Tibial nerve (tissue), 4 donors: Measurements from ENCODE around the gene PLEKHG4B.

ENCODE experiments used
- CTCF ChIP-seq, 5 experiments: fragments of 200-600 bp in 3 of 5; fragments of 450-650 bp in 2 of 5; sonication (generic) in 3 of 5; IDR thresholded peaks; one replicate each; pipeline ENCODE4 v1.5.1; 2016 to 2019; ENCODE audit warnings: antibody characterized with exemption in 5 of 5, mild to moderate bottlenecking in 3 of 5, moderate library complexity in 2 of 5
- EP300 ChIP-seq, 2 donors: sonication (generic); formaldehyde crosslinking; IDR thresholded peaks; one replicate each; pipeline ENCODE4 v1.6.1; 2017; ENCODE audit warnings: antibody characterized with exemption in 2 of 2, mild to moderate bottlenecking in 1 of 2
- POLR2A ChIP-seq, 2 donors: fragments of 450-650 bp; IDR thresholded peaks; one replicate each; pipeline ENCODE4 v1.6.1; 2017; ENCODE audit warnings: antibody characterized with exemption in 2 of 2, mild to moderate bottlenecking in 2 of 2, moderate library complexity in 2 of 2

- no peak for TF ChIP-seq CTCF (IDR thresholded peaks at IDR 0.05)
- no peak for TF ChIP-seq POLR2A (IDR thresholded peaks at IDR 0.05)
- no peak for TF ChIP-seq EP300 (IDR thresholded peaks at IDR 0.05)
Measured at GRCh38 chr5:77957-78804, 13.8 kb upstream of the PLEKHG4B start.
